HepG2 (cell line): Measurements from ENCODE around the gene CALML4. TPM values are rescaled to one million over a fixed set of nuclear protein-coding genes. Genes with fewer than 3 reads are reported as not detected.

Source experiments
- ATAC-seq: fragments of 200-7000 bp; cut with Tn5 transposase; 3 replicates; pipeline ENCODE4 v1.9.1; 2020; ENCODE audit warnings: mild to moderate bottlenecking, moderate library complexity
- BruUV-seq: library from RNA; stranded (reverse); fragments of 400-500 nt; replicated peaks from 2 replicates; lab custom pipeline; 2021; lab: Mats Ljungman, UMichigan
- CTCF ChIA-PET: fragments of 300-600 bp; formaldehyde crosslinking; extraction: SDS; loops from one replicate; lab custom pipeline; 2021; ENCODE audit warnings: low total read pairs, inconsistent platforms, low intra/inter-chr PET ratio; lab: Yijun Ruan, JAX
- POLR2A ChIA-PET: fragments of 350-600 bp; sonication (Branson Sonifier 250); formaldehyde crosslinking; loops from one replicate; lab custom pipeline; 2020; ENCODE audit warnings: antibody characterized with exemption, inconsistent platforms; lab: Yijun Ruan, JAX
- DNase-seq: peaks from one replicate; pipeline ENCODE4 v3.0.0-alpha.2; 2015; ENCODE audit warnings: low spot score
- FAIRE-seq: peaks from 3 replicates; lab custom pipeline; 2011; peaks lifted over from hg19 to GRCh38; lab: Jason Lieb, UNC
- H2AFZ ChIP-seq: one replicate; pipeline ENCODE4 v1.6.1; 2011; ENCODE audit warnings: low read length, inconsistent platforms
- H3K27ac ChIP-seq: fragments of 300-600 bp; 3 replicates; pipeline ENCODE4 v1.8.0; 2011; ENCODE audit warnings: mixed run types, mild to moderate bottlenecking, mixed read lengths, low read length, inconsistent platforms; ENCODE audit not compliant: insufficient read depth; ENCODE audit errors: extremely low read length
- H3K27me3 ChIP-seq, 2 experiments: fragments of 200-600 bp in 1 of 2; 2 replicates in 1 of 2; 3 replicates in 1 of 2; pipeline versions ENCODE4 v1.6.0 to v1.8.0; 2011; ENCODE audit warnings: low read length in 2 of 2, mild to moderate bottlenecking in 2 of 2, moderate library complexity in 2 of 2, inconsistent platforms in 1 of 2; ENCODE audit not compliant: insufficient read depth in 2 of 2, control insufficient read depth in 1 of 2
- H3K36me3 ChIP-seq, 2 experiments: fragments of 200-600 bp in 1 of 2; replicated peaks in 1 of 2; 2 replicates in 1 of 2; 3 replicates in 1 of 2; pipeline versions ENCODE4 v1.5.1 to v1.8.0; 2011; ENCODE audit warnings: low read length in 2 of 2, inconsistent platforms in 1 of 2; ENCODE audit not compliant: insufficient read depth in 2 of 2, control insufficient read depth in 1 of 2
- H3K4me1 ChIP-seq: 2 replicates; pipeline ENCODE4 v1.5.1; 2012; ENCODE audit warnings: low read length, inconsistent platforms; ENCODE audit not compliant: insufficient read depth
- H3K4me2 ChIP-seq: 2 replicates; pipeline ENCODE4 v1.6.0; 2011; ENCODE audit warnings: low read depth, low read length, inconsistent platforms
- H3K4me3 ChIP-seq, 3 experiments: fragments of 200-600 bp in 1 of 3; sonication (generic), shearing (Covaris generic) in 1 of 3; replicated peaks in 1 of 3; 2 replicates each; pipeline ENCODE4 v1.5.1; 2011 to 2016; ENCODE audit warnings: low read length in 3 of 3, inconsistent platforms in 2 of 3, low read depth in 2 of 3, mild to moderate bottlenecking in 2 of 3, control low read depth in 1 of 3, mixed read lengths in 1 of 3; ENCODE audit not compliant: insufficient read depth in 1 of 3
- H3K79me2 ChIP-seq: one replicate; pipeline ENCODE4 v1.6.1; 2011; ENCODE audit warnings: low read length, inconsistent platforms; ENCODE audit not compliant: insufficient read depth
- H3K9ac ChIP-seq: 2 replicates; pipeline ENCODE4 v1.6.0; 2011; ENCODE audit warnings: mild to moderate bottlenecking, low read depth, low read length, inconsistent platforms; ENCODE audit not compliant: insufficient read depth
- H3K9me3 ChIP-seq: 2 replicates; pipeline ENCODE4 v1.5.1; 2012; ENCODE audit warnings: mild to moderate bottlenecking, low read length
- H4K20me1 ChIP-seq: 2 replicates; pipeline ENCODE4 v1.6.0; 2011; ENCODE audit warnings: inconsistent platforms, mild to moderate bottlenecking, low read length, moderate library complexity; ENCODE audit not compliant: insufficient read depth
- ATF7-NPFF ChIP-seq: sonication (generic); formaldehyde crosslinking; IDR thresholded peaks from 2 replicates; pipeline ENCODE4 v1.8.1; 2023; ENCODE audit warnings: mild to moderate bottlenecking, low read depth, missing genetic modification reagents, moderate library complexity
- ATRX ChIP-seq: sonication (generic); formaldehyde crosslinking; IDR thresholded peaks from 2 replicates; pipeline ENCODE4 v1.4.0; 2020; ENCODE audit warnings: missing genetic modification reagents, borderline replicate concordance
- GPN1 ChIP-seq: sonication (generic); formaldehyde crosslinking; IDR thresholded peaks from 2 replicates; pipeline ENCODE4 v1.5.1; 2020; ENCODE audit warnings: missing genetic modification reagents, borderline replicate concordance
- KDM1A ChIP-seq: IDR thresholded peaks from 2 replicates; pipeline ENCODE4 v1.6.1; 2016; ENCODE audit warnings: missing compliant biosample characterization
- MEIS2 ChIP-seq: sonication (generic); formaldehyde crosslinking; IDR thresholded peaks from 2 replicates; pipeline ENCODE4 v1.9.0; 2021; ENCODE audit warnings: mild to moderate bottlenecking, missing genetic modification reagents
- SMAD1 ChIP-seq: sonication (generic); formaldehyde crosslinking; IDR thresholded peaks from 2 replicates; pipeline ENCODE4 v1.4.0; 2020; ENCODE audit warnings: missing genetic modification reagents, low read depth, mild to moderate bottlenecking, borderline replicate concordance
- ZFP37 ChIP-seq: sonication (generic); formaldehyde crosslinking; IDR thresholded peaks from 2 replicates; pipeline ENCODE4 v1.4.0; 2020; ENCODE audit warnings: missing genetic modification reagents, borderline replicate concordance
- ZMYM4 ChIP-seq: sonication (generic); formaldehyde crosslinking; IDR thresholded peaks from 2 replicates; pipeline ENCODE4 v1.8.1; 2023; ENCODE audit warnings: mild to moderate bottlenecking, missing genetic modification reagents
- ZNF230 ChIP-seq: sonication (generic); formaldehyde crosslinking; IDR thresholded peaks from 2 replicates; pipeline ENCODE4 v1.4.0; 2020; ENCODE audit warnings: mild to moderate bottlenecking, missing genetic modification reagents
- ZNF33B ChIP-seq: sonication (generic); formaldehyde crosslinking; IDR thresholded peaks from 2 replicates; pipeline ENCODE4 v1.5.1; 2020; ENCODE audit warnings: mild to moderate bottlenecking, missing genetic modification reagents
- ZNF484 ChIP-seq: sonication (generic); formaldehyde crosslinking; IDR thresholded peaks from 2 replicates; pipeline ENCODE4 v1.5.1; 2020; ENCODE audit warnings: mild to moderate bottlenecking, low read depth, missing genetic modification reagents, borderline replicate concordance
- ZNF556 ChIP-seq: sonication (generic); formaldehyde crosslinking; IDR thresholded peaks from 2 replicates; pipeline ENCODE4 v1.4.0; 2020; ENCODE audit warnings: mild to moderate bottlenecking, missing genetic modification reagents, borderline replicate concordance
- ZNF792 ChIP-seq: IDR thresholded peaks from 2 replicates; pipeline ENCODE4 v1.6.1; 2016
- WGBS: methylation state at CpG from one replicate; pipeline ENCODE4 v1.1.6; 2017; ENCODE audit warnings: low lambda C conversion rate; 5-methylcytosine and 5-hydroxymethylcytosine counted together
- in situ Hi-C: cut with HindIII; loops from 2 replicates; pipeline ENCODE4 v1.10.0; 2017; ENCODE audit warnings: low pct_unique_long_range_greater_than_20kb; ENCODE audit not compliant: extremely low pct_ligation_motif_present
- intact Hi-C: fragments of 100-400 bp; cut with micrococcal nuclease; formaldehyde crosslinking; loops from one replicate; pipeline ENCODE4 v1.10.0; 2022; ENCODE audit not compliant: unreplicated experiment
- polyA plus RNA-seq, 8 experiments: library from polyadenylated mRNA; depleted of rRNA in 3 of 8; stranded (reverse) in 7 of 8; unstranded in 1 of 8; fragments of >200 nt; fragmentation: Illumina TruSeq in 4 of 8; extraction: Trizol in 4 of 8; gene quantifications; 2 replicates each; pipeline versions ENCODE4 v1.2.1 to v1.2.3, GENCODE V29; 2011 to 2016; ENCODE audit warnings: low read depth in 4 of 8, missing spikeins in 1 of 8, mixed read lengths in 1 of 8; ENCODE audit not compliant: insufficient read depth in 1 of 8
- total RNA-seq, 5 experiments: library from RNA; depleted of rRNA; stranded (reverse); fragments of >200 nt; fragmentation: Illumina TruSeq; extraction: Trizol; gene quantifications; 2 replicates each; pipeline ENCODE4 v1.2.3, GENCODE V29; 2016; ENCODE audit warnings: low read depth in 1 of 5
- TF ChIP-seq, protein P1 (sequence below): sonication (generic); formaldehyde crosslinking; IDR thresholded peaks from 2 replicates; pipeline ENCODE4 v1.9.0; 2021; ENCODE audit warnings: missing genetic modification reagents, borderline replicate concordance
- TF ChIP-seq, protein P2 (sequence below): sonication (generic); formaldehyde crosslinking; IDR thresholded peaks from 2 replicates; pipeline ENCODE4 v1.4.0; 2020; ENCODE audit warnings: missing genetic modification reagents, borderline replicate concordance
- TF ChIP-seq, protein P3 (sequence below): fragments of 450-650 bp; IDR thresholded peaks from 2 replicates; pipeline ENCODE4 v1.6.1; 2017; ENCODE audit warnings: mild to moderate bottlenecking

CALML4 gene
- total and polyA plus RNA-seq, 2 of the 13 experiments (the other 11 are each of a cell fraction or from before 2014, with no cell fraction given) = 3.6 to 8.7 TPM

DNA sequence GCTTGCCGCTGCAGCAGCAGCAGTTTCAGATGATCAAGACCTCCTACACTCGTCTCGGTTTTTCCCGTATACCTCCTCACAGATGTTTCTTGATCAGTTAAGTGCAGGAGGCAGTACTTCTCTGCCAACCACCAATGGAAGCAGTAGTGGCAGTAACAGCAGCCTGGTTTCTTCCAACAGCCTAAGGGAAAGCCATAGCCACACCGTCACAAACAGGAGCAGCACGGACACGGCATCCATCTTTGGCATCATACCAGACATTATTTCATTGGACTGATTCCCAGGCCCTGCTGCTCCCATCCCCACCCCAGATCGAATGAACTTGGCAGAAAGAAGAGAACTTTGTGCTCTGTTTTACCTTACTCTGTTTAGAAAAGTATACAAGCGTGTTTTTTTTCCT lies 17.6 kb downstream of the CALML4 start:
- TF ChIP-seq ZFP37 (CRISPR knock-in tag) (no peak), ATRX (no peak), GPN1 (no peak), ZNF556 (CRISPR knock-in tag) (no peak), KDM1A (CRISPR knock-in tag) (no peak), ZNF484 (CRISPR knock-in tag) (no peak), ZNF792 (CRISPR knock-in tag) (no peak), ATF7-NPFF (CRISPR knock-in tag) (no peak), ZNF33B (no peak), ZMYM4 (CRISPR knock-in tag) (no peak), SMAD1 (CRISPR knock-in tag) (no peak), ZNF230 (CRISPR knock-in tag) (no peak), MEIS2 (no peak)
- TF ChIP-seq, protein P1, sequence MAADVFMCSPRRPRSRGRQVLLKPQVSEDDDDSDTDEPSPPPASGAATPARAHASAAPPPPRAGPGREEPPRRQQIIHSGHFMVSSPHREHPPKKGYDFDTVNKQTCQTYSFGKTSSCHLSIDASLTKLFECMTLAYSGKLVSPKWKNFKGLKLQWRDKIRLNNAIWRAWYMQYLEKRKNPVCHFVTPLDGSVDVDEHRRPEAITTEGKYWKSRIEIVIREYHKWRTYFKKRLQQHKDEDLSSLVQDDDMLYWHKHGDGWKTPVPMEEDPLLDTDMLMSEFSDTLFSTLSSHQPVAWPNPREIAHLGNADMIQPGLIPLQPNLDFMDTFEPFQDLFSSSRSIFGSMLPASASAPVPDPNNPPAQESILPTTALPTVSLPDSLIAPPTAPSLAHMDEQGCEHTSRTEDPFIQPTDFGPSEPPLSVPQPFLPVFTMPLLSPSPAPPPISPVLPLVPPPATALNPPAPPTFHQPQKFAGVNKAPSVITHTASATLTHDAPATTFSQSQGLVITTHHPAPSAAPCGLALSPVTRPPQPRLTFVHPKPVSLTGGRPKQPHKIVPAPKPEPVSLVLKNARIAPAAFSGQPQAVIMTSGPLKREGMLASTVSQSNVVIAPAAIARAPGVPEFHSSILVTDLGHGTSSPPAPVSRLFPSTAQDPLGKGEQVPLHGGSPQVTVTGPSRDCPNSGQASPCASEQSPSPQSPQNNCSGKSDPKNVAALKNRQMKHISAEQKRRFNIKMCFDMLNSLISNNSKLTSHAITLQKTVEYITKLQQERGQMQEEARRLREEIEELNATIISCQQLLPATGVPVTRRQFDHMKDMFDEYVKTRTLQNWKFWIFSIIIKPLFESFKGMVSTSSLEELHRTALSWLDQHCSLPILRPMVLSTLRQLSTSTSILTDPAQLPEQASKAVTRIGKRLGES (CRISPR knock-in tag) = no peak
- TF ChIP-seq, protein P2, sequence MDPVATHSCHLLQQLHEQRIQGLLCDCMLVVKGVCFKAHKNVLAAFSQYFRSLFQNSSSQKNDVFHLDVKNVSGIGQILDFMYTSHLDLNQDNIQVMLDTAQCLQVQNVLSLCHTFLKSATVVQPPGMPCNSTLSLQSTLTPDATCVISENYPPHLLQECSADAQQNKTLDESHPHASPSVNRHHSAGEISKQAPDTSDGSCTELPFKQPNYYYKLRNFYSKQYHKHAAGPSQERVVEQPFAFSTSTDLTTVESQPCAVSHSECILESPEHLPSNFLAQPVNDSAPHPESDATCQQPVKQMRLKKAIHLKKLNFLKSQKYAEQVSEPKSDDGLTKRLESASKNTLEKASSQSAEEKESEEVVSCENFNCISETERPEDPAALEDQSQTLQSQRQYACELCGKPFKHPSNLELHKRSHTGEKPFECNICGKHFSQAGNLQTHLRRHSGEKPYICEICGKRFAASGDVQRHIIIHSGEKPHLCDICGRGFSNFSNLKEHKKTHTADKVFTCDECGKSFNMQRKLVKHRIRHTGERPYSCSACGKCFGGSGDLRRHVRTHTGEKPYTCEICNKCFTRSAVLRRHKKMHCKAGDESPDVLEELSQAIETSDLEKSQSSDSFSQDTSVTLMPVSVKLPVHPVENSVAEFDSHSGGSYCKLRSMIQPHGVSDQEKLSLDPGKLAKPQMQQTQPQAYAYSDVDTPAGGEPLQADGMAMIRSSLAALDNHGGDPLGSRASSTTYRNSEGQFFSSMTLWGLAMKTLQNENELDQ (CRISPR knock-in tag) = no peak
- TF ChIP-seq, protein P3, sequence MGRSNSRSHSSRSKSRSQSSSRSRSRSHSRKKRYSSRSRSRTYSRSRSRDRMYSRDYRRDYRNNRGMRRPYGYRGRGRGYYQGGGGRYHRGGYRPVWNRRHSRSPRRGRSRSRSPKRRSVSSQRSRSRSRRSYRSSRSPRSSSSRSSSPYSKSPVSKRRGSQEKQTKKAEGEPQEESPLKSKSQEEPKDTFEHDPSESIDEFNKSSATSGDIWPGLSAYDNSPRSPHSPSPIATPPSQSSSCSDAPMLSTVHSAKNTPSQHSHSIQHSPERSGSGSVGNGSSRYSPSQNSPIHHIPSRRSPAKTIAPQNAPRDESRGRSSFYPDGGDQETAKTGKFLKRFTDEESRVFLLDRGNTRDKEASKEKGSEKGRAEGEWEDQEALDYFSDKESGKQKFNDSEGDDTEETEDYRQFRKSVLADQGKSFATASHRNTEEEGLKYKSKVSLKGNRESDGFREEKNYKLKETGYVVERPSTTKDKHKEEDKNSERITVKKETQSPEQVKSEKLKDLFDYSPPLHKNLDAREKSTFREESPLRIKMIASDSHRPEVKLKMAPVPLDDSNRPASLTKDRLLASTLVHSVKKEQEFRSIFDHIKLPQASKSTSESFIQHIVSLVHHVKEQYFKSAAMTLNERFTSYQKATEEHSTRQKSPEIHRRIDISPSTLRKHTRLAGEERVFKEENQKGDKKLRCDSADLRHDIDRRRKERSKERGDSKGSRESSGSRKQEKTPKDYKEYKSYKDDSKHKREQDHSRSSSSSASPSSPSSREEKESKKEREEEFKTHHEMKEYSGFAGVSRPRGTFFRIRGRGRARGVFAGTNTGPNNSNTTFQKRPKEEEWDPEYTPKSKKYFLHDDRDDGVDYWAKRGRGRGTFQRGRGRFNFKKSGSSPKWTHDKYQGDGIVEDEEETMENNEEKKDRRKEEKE = no peak
- TF ChIP-seq, all 625 proteins: peak for 0
- no peak for FAIRE-seq
- Histone ChIP-seq H4K20me1 (no peaks in the 10 kb centered on the region), H3K4me1 (peaks cover 13% of the 10 kb centered on the region), H3K4me3 (no peak overlapping the region), H3K27me3 (no peaks in the 10 kb centered on the region), H3K9ac (no peak overlapping the region), H3K27ac (no peak overlapping the region), H2AFZ (no peak overlapping the region), H3K36me3 (peaks cover 15 to 39% of the 10 kb centered on the region in 2 experiments), H3K4me2 (no peak overlapping the region), H3K9me3 (no peaks in the 10 kb centered on the region), H3K79me2 (no peaks in the 10 kb centered on the region)
- POLR2A ChIA-PET = no interaction called here
- CTCF ChIA-PET = no interaction called here
- in situ Hi-C loops (no loop called here), intact Hi-C loops (no loop called here)
- no peak for ATAC-seq
- 96% methylated on average over 9 of the region's 9 CpGs for WGBS
- DNase-seq = no peak
- BruUV-seq = no TSS peak
